HG02852 (cell line): ENCODE data around the gene CERS6.
"Not testable (repeated sequence)": the region's sequence is repeated elsewhere in the genome, so short reads cannot be mapped to it uniquely, and the experiment has no call there.

Experiments
- ATAC-seq: cut with Tn5 transposase; IDR thresholded peaks from one replicate; pipeline ENCODE4 v1.9.1; 2021; ENCODE audit warnings: mild to moderate bottlenecking, moderate library complexity; ENCODE audit not compliant: unreplicated experiment

The CERS6 gene

DNA sequence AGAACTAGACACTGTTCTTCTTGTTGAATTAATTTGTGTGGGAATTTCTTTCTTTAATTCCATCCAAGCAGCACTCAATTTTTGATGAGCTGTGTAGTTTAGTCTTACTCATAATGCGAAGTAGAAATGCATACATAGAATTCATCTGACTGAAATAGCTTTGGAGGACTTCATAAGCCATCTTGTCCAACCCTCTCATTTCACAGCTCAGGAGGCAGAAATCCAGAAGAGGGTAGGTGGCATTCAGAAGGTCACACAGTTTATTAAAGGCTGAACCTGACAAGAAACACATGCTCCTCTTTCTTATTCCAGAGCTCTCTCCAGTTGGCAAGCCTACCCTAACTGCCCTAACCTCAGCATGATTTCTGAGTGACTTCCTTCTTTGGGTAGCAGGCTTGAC is 177.1 kb downstream of the CERS6 start:
- ATAC-seq, result no peak

GRCh38 chr2:168633895-168634294 is 177.8 kb downstream of the CERS6 start:
- peak; percentile 52 for ATAC-seq

- no peak for ATAC-seq
These were observed 179.0 kb downstream of the CERS6 start for GRCh38 chr2:168635065-168635577.

DNA sequence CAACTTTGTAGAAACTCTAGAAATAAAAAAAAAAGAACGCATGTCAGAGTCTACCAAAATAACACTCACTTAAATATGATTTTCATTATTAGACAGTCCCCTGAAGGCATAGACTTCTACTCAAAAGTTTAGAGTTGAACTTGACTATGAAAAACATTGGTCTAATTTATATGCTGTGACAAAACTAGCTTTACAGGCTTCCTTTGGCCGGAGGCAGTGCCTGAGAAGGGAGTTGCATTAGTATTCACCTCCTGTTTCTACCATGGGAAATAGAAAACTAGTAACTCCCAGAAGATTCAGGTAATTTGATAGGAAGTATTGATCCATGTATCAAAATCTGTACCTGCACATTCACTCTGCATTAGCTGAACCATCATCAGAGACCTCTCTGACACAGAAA is 182.9 kb downstream of the CERS6 start:
- no peak for ATAC-seq

DNA sequence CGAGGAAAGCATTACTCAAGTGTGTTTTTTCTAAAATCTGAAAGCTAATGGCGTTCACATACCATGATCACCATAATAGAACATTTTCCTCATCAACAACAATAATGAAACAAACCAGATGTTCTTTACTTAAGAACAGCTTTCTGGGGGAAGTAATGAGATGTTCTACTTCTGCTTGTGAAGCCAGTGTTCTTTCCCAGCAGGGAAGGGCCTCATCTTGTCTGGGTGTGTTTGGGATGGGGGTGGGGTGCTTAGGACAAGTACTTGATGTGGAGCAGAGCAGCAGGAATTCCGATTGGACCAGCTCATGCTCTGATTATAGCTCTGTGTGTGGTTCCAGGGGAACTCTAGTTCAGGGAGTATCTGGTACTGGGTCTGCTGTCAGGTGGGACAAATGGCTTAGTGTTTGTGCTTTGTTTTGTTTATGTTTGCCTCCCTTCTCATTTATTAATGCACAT is 183.4 kb downstream of the CERS6 start:
- no peak for ATAC-seq

DNA sequence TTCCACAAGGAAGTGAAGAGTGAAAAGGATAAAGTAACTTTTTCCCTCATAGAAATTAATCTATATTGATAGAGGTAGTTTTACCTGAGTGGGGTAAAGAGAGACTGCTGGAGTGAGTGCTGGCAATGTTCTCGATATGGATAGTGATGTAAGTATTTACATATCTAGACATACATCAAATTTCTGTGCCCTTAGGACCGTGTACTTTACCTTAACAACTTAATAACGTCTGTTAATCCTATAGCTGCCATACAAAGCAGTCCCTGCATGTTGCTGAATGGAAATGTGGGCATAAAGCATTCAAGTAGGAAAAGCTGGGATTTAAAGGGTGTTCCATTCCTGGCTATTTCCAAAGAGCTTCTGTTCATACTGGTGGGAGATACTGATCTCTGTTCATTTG is 184.0 kb downstream of the CERS6 start:
- no peak for ATAC-seq

DNA sequence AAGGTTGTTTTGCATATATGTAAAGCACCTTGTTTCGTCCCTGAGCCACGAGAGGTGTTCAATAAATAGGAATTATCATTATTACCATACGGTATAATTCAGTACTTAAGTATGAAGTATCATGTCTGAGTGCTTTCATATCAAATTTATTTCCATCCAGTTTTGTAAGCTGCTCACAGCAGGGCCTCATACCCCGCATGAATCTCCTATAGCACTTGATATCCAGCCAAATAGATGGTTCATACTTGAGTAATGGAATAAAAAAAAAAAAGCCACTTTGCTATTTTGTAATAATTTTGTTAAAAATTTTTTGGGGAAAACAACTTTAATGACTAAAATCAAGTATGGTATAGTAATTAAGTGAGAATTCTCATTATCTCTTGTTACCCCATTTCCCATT is 185.6 kb downstream of the CERS6 start:
- ATAC-seq, result no peak

GRCh38 chr2:168642873-168643272 is 186.8 kb downstream of the CERS6 start:
- no peak for ATAC-seq

- no peak for ATAC-seq
These were observed 187.9 kb downstream of the CERS6 start for GRCh38 chr2:168643979-168644378.

DNA sequence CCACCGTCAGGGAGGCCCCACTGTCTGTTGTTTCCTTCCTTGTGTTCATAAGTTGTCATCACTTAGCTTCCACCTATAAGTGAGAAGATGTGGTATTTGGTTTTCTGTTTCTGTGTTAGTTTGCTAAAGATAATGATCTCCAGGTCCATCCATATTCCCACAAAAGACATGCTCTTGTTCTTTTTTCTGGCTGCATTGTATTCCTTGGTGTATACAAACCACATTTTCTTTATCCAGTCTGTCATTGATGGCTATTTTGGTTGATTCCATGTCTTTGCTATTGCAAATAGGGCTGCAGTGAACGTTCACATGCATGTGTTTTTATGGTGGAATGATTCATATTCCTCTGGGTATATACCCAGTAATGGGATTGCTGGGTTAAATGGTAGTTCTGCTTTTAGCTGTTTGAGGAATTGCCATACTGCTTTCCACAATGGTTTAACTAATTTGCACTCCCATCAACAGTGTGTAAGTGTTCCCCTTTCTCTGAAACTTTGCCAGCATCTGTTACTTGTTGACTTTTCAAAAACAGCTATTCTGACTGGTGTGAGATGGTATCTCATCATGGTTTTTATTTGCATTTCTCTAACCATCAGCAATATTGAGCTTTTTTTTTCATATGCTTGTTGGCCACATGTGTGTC is 189.7 kb downstream of the CERS6 start:
- ATAC-seq, result no peak

- ATAC-seq, result no peak
These were observed 193.0 kb downstream of the CERS6 start for GRCh38 chr2:168649105-168649504.

GRCh38 chr2:168649562-168649961 is 193.5 kb downstream of the CERS6 start:
- ATAC-seq, result no peak

DNA sequence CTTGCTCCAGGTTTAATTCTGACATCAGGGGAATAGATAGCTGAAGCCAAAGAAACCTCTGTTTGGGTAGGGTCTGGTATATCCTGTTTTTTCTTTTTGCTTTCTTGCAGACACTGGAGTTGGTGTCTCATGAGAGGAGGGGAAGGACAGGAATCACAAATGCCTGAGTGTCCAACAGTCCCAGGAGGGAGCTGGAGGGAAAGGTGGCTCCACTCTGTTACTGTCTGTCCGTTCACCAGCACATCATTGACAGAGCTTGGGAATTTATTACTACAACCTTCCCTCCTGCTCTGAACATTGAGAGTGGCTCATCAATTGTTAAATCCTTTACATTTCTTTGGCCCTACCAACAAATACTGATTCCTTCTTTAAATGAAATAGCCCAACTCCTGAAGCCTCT is 194.1 kb downstream of the CERS6 start:
- no peak for ATAC-seq

DNA sequence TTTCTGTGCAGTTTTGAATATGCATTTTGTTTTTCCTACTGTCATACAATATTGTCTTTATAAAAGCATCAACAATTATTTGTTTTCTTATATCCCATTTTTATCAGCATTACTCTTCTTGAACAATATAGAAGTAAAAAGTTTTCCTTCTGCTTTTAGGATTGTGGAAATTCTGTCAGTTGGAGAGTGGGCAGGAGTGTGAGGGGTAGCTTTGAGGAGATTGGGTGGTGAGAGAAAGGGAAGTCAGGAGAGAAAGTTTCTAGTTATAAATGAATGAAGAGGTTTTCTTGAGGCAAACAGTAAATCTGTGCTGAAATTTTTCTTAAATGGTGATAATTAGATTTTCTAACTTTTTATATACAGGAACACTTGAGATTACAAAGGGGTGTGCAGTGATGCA is 194.7 kb downstream of the CERS6 start:
- ATAC-seq, result no peak

DNA sequence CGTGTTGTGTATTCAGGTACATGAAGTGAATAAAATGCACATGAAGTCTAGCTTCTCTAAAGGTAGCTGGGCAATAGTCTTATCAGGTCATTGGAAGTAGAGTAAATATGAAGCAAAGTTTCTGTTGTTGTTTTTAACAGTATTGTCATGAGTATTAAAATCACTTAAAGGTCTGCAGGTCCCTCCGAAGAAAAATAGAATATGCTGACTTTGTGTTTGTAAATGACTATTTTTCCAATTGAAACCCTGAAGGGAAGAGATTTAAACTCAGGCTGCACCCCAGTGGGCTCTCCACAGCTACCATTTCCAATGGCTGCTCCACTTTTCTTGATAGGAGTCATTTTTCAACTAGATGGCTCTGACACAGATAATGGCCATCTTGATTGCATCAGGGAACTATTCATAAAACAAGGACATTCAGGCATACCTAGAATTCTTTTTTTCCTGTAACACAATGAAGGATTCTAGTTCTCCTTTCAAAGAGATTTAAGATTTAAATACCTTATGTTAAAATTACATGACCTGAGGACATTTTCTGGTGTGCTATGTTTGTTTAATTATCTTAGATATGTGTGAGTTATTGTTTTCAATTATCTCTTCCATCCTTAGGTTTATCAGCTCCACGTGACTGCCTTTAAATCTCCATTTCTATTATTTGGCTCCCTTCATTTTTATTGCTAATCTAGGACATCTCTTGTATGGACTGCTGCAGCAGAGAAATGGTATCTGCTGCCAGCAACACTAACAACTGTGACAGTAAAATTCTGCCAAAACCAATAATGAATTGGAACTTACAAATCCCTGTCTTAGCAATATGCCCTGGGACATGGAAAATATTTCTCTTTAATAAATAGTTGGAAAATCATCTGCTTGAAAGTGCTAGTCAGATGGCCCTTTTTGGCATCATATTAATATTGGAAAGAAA is 197.2 kb downstream of the CERS6 start:
- no peak for ATAC-seq

- ATAC-seq, result no peak
These were observed 198.6 kb downstream of the CERS6 start for GRCh38 chr2:168654705-168655104.

GRCh38 chr2:168655207-168655606 is 199.1 kb downstream of the CERS6 start:
- no peak for ATAC-seq

GRCh38 chr2:168657378-168657777 is 201.3 kb downstream of the CERS6 start:
- not testable (repeated sequence) for ATAC-seq

GRCh38 chr2:168658706-168659105 is 202.6 kb downstream of the CERS6 start:
- ATAC-seq, result no peak

DNA sequence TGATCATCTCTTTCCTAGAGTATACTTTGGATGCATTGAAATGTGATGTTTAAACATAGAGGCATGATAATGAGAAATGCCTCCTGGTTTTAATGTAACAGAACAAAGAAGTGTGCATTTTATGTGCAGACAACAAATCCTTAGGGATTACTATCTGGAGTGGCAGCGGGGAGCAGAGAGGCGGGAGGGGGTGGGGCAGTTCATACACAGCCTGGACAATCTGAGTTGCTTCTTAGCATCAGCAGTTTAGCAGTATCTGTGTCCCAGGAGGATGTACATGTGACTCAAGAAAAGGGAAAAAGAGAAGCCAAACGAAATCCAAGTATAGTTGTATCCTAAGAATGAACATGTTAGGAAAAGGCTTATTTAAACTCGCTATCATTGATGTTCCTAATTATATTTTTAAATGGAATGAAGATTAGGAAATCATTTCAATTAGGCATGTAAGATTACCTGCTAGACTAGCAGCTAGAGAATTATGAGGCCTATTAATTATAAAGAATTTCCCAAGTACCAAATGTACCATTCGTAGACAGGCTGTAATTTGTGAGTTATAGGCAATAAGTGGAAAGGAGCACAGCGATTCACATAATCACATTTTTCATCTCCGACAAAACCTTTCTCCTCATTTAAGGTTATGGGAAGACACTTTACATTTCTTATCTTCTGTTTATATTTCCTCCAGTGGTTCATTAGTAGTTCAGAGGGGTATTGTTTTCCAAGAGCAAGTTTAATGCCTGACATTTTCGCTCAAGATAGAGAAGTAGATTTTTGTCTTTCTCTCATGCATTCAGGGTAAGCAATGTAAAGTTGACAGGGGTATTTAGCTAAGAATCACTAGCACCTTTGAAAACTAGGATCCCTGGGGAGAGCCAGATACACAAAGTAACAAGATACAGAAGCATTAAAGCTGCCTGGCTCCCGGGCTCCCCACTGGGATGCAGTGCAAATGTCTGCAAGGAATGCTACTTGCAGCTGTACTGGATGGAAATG is 205.1 kb downstream of the CERS6 start:
- ATAC-seq, result no peak

DNA sequence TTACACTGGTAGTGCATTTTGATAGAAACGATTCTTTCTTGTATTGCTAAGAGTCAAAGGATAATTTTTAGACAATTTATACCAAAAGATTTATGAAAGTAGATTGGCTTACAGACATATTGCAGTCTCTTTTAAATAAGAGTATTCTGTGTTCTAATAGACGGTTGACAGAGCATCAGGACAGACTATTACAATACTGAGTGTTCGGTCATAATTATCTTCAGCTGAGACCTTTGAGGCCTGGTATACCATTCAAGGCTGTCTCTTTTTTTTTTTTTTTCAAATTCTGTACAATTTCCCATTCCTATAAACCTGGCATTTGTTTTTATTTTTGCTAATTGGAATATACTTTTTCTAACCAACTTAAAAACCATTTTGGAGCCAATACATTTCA is 205.8 kb downstream of the CERS6 start:
- no peak for ATAC-seq
